Kidney (tissue), 14 donors: ENCODE measurements around the gene FRMD1. TPM values are rescaled to one million over a fixed set of nuclear protein-coding genes. Genes with fewer than 3 reads are reported as not detected.

Experiments
- DNase-seq, 5 donors: peaks; one replicate each; pipeline ENCODE4 v3.0.0-alpha.2; 2013 to 2020
- FAIRE-seq: peaks from 2 replicates; lab custom pipeline; 2012; peaks lifted over from hg19 to GRCh38; lab: Jason Lieb, UNC
- H3K27ac ChIP-seq, 2 donors: one replicate each; pipeline ENCODE4 v1.7.0; 2013; ENCODE audit warnings: low read depth in 2 of 2, low read length in 2 of 2, inconsistent platforms in 1 of 2
- H3K27me3 ChIP-seq: one replicate; pipeline ENCODE4 v1.7.1; 2013; ENCODE audit warnings: low read length, inconsistent platforms; ENCODE audit not compliant: control insufficient read depth, insufficient read depth
- H3K36me3 ChIP-seq, 3 donors: one replicate each; pipeline versions ENCODE4 v1.7.0 to v1.7.1; 2013; ENCODE audit warnings: low read length in 3 of 3, control low read depth in 1 of 3, inconsistent platforms in 1 of 3; ENCODE audit not compliant: insufficient read depth in 3 of 3, control insufficient read depth in 2 of 3
- H3K4me1 ChIP-seq, 3 donors: one replicate each; pipeline versions ENCODE4 v1.7.0 to v1.7.1; 2013; ENCODE audit warnings: low read length in 3 of 3, inconsistent platforms in 1 of 3, low read depth in 1 of 3; ENCODE audit not compliant: control insufficient read depth in 2 of 3, insufficient read depth in 2 of 3
- H3K4me3 ChIP-seq, 3 donors: one replicate each; pipeline versions ENCODE4 v1.7.0 to v1.8.1; 2013; ENCODE audit warnings: low read length in 3 of 3, control low read depth in 1 of 3, inconsistent platforms in 1 of 3
- H3K9ac ChIP-seq, 3 donors: one replicate each; pipeline versions ENCODE4 v1.7.0 to v1.7.1; 2013; ENCODE audit warnings: low read length in 3 of 3, control low read depth in 1 of 3, inconsistent platforms in 1 of 3
- H3K9me3 ChIP-seq, 3 donors: one replicate each; pipeline versions ENCODE4 v1.7.0 to v1.7.1; 2013; ENCODE audit warnings: low read length in 3 of 3, control low read depth in 1 of 3, inconsistent platforms in 1 of 3; ENCODE audit not compliant: control insufficient read depth in 2 of 3, insufficient read depth in 1 of 3
- intact Hi-C: fragments of 100-400 bp; cut with DNase I; formaldehyde crosslinking; loops from one replicate; pipeline ENCODE4 v1.11.1; 2022
- polyA plus RNA-seq: library from polyadenylated mRNA; stranded (reverse); fragments of 350-450 nt; fragmentation: Illumina TruSeq; extraction: RNeasy Lipid Tissue Mini Kit (QIAGEN cat#74804); gene quantifications from one replicate; pipeline ENCODE4 v1.2.3, GENCODE V29; 2014; ENCODE audit warnings: low read depth, low replicate concordance; ENCODE audit not compliant: insufficient read depth
- total RNA-seq: library from RNA; stranded (reverse); fragmentation: NEBNext Ultra II Directional; extraction: Animal tissue kit (Norgen Biotek cat#: 25700); gene quantifications from one replicate; pipeline ENCODE4 v1.2.1, GENCODE V29; 2021
- TF ChIP-seq, protein P1 (sequence below): IDR thresholded peaks from 3 replicates; pipeline ENCODE4 v1.5.1; 2012; ENCODE audit warnings: mild to moderate bottlenecking, moderate library complexity, borderline replicate concordance; ENCODE audit not compliant: insufficient read depth; ENCODE audit errors: extremely low read depth
- donor health status: control.
- donor health status: control.
- donor health status: control.
- donor health status: control.
- donor health status: control.
- donor health status: DM: yes; HTN: yes; CAD: no.
- donor health status: Normal renal cell carcinoma (clear cell type).

Gene FRMD1
- total and polyA plus RNA-seq, 2 donors from 2014 or later: 1.1 to 7.5 TPM

DNA sequence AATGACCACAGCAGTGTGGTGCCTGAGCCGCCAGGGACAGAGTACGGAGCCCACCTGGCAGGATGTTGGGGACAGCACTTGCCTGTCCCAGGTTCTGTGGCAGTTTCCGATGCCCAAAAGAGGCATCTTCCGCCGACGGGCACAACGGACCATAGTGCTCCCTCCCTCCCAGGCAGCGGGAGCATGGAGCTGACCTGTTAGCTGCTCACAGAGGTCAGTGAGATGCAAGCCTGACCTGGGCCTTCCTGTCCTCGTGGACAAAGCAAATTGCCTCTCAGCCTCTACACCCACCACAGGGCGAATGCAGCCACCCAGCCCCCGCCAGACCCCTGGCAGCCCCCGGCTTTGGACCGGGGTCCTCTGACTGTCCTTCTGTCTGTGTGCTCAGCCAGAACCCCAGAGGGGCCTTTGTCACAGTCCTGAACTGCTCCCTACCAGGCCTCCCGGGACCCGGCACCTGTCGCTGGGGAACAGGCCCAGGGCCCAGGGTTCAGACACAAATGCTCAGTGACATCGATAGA lies 16.2 kb upstream of the FRMD1 start:
- Histone ChIP-seq H3K9me3 (no peaks in the 10 kb centered on the region), H3K27ac (no peak overlapping the region), H3K36me3 (no peaks in the 10 kb centered on the region), H3K9ac (no peak overlapping the region), H3K4me1 (no peaks in the 10 kb centered on the region), H3K27me3 (no peaks in the 10 kb centered on the region), H3K4me3 (no peak overlapping the region)
- peak in 2 of 5 donors; percentile 35 to 60 for DNase-seq
- intact Hi-C loops: no loop called here
- FAIRE-seq: no peak
- TF ChIP-seq, protein P1, sequence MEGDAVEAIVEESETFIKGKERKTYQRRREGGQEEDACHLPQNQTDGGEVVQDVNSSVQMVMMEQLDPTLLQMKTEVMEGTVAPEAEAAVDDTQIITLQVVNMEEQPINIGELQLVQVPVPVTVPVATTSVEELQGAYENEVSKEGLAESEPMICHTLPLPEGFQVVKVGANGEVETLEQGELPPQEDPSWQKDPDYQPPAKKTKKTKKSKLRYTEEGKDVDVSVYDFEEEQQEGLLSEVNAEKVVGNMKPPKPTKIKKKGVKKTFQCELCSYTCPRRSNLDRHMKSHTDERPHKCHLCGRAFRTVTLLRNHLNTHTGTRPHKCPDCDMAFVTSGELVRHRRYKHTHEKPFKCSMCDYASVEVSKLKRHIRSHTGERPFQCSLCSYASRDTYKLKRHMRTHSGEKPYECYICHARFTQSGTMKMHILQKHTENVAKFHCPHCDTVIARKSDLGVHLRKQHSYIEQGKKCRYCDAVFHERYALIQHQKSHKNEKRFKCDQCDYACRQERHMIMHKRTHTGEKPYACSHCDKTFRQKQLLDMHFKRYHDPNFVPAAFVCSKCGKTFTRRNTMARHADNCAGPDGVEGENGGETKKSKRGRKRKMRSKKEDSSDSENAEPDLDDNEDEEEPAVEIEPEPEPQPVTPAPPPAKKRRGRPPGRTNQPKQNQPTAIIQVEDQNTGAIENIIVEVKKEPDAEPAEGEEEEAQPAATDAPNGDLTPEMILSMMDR: no peak

DNA sequence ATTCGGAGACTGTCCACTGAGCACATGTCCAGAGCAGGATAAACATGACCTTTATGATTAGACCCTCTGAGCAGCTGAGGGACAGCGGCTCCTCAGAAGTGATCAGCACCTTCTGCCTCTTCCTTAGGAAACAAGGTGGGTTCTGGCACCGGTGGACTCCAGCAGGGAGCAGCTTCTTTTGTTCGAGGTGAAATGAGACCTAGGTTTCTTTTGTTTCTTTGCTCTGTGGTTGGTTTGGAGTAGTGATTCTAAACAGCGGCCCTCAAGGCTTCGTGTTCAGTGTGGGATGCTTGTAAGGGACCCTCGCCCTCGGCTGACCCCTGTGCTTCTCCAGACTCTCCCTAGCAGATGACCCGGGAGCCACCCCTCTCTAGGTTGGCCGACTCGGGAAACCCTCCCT lies 14.6 kb upstream of the FRMD1 start:
- DNase-seq: peak in 2 of 5 donors; percentile 20 to 35
- Histone ChIP-seq H3K4me1 (peaks cover 0 to 10% (median 6%) of the 10 kb centered on the region in 3 donors), H3K36me3 (no peaks in the 10 kb centered on the region), H3K4me3 (no peak overlapping the region), H3K27ac (no peak overlapping the region), H3K9me3 (no peaks in the 10 kb centered on the region), H3K9ac (no peak overlapping the region), H3K27me3 (no peaks in the 10 kb centered on the region)
- intact Hi-C loops: no loop called here
- TF ChIP-seq, protein P1: no peak
- no peak for FAIRE-seq

DNA sequence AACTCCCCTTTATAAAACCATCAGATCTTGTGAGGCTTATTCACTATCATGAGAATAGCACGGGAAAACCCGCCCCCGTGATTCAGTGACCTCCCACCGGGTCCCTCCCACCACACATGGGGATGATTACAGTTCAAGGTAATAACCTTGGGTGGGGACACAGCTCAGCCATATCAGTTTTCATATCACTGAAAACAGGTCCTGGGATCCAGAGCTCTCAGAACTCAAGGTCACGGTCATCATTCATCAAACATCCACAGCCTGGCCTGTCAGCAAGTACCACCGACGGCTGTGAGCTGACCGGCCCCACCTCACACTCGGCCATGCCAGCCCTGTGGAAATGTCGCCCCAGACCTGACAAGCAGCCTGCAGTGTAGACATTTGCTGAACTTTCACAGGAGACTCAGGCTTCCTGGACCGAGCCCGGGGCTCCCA lies 14.1 kb upstream of the FRMD1 start:
- intact Hi-C loops: no loop called here
- peaks cover 0 to 13% (median 8%) of the 10 kb centered on the region in 3 donors for H3K4me1 ChIP-seq
- no peak overlapping the region for H3K4me3 ChIP-seq
- FAIRE-seq (no peak), DNase-seq (peak in 2 of 5 donors; percentile 45 to 64)
- no peaks in the 10 kb centered on the region for H3K9me3 ChIP-seq
- H3K9ac ChIP-seq: no peak overlapping the region
- no peaks in the 10 kb centered on the region for H3K27me3 ChIP-seq
- TF ChIP-seq, protein P1: no peak
- no peaks in the 10 kb centered on the region for H3K36me3 ChIP-seq
- no peak overlapping the region for H3K27ac ChIP-seq

DNA sequence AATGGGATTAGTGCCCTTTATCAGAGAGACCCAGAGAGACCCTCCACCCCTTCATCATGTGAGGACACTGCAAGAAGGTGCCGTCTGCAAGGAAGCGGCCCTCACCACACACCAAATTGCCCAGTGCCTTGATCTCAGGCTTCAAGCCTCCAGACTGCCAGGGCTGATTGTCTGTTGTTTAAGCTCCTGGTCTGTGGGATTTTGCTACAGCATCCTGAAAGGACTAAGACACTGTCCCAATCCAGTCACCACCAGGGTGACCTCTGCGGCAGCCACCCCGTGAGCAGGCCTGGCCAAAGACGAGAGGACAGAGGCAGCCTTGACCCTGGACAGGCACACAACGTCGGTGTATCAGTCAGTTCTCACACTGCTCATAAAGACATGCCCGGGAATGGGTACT lies 13.5 kb upstream of the FRMD1 start:
- Histone ChIP-seq H3K27me3 (no peaks in the 10 kb centered on the region), H3K9me3 (no peaks in the 10 kb centered on the region), H3K4me1 (peaks cover 0 to 18% (median 12%) of the 10 kb centered on the region in 3 donors), H3K4me3 (no peak overlapping the region), H3K9ac (no peak overlapping the region), H3K36me3 (no peaks in the 10 kb centered on the region), H3K27ac (no peak overlapping the region)
- intact Hi-C loops: no loop called here
- no peak for FAIRE-seq
- TF ChIP-seq, protein P1: no peak
- peak in 1 of 5 donors; percentile 42 for DNase-seq
